Measurements from ENCODE around the gene ZNF438.

The ZNF438 gene

GRCh38 chr10:30893208-30893607 lies 138.5 kb downstream of the ZNF438 start:
- DNase-seq, result no peak

GRCh38 chr10:30887839-30888238 lies 143.8 kb downstream of the ZNF438 start:
- DNase-seq, result no peak

GRCh38 chr10:30885423-30885822 lies 146.2 kb downstream of the ZNF438 start:
- no peak for DNase-seq

GRCh38 chr10:30883751-30884150 lies 147.9 kb downstream of the ZNF438 start:
- no peak for DNase-seq

GRCh38 chr10:30883116-30883515 lies 148.5 kb downstream of the ZNF438 start:
- DNase-seq, result no peak

- DNase-seq, result no peak
These were observed 149.4 kb downstream of the ZNF438 start for GRCh38 chr10:30882281-30882680.

GRCh38 chr10:30878920-30879319 lies 152.7 kb downstream of the ZNF438 start:
- no peak for DNase-seq

- DNase-seq, result no peak
These were observed 154.6 kb downstream of the ZNF438 start for GRCh38 chr10:30877111-30877510.

GRCh38 chr10:30873411-30873810 lies 158.3 kb downstream of the ZNF438 start:
- DNase-seq, result no peak

- no peak for DNase-seq
These were observed 160.8 kb downstream of the ZNF438 start for GRCh38 chr10:30870896-30871295.

GRCh38 chr10:30869566-30869965 lies 162.1 kb downstream of the ZNF438 start:
- no peak for DNase-seq

GRCh38 chr10:30868611-30869010 lies 163.1 kb downstream of the ZNF438 start:
- no peak for DNase-seq

- no peak for DNase-seq
These were observed 164.8 kb downstream of the ZNF438 start for GRCh38 chr10:30866896-30867295.

GRCh38 chr10:30865141-30865926 lies 166.3 kb downstream of the ZNF438 start:
- no peak for DNase-seq

- no peak for DNase-seq
These were observed 168.0 kb downstream of the ZNF438 start for GRCh38 chr10:30863516-30864210.

- no peak for DNase-seq
These were observed 169.2 kb downstream of the ZNF438 start for GRCh38 chr10:30862486-30862885.

GRCh38 chr10:30861976-30862375 lies 169.7 kb downstream of the ZNF438 start:
- no peak for DNase-seq

- no peak for DNase-seq
These were observed 170.4 kb downstream of the ZNF438 start for GRCh38 chr10:30861221-30861620.

GRCh38 chr10:30858499-30858898 lies 173.2 kb downstream of the ZNF438 start:
- no peak for DNase-seq

- peak in 10 of 51 donors; percentile 3 to 23 (median 8) for DNase-seq
These were observed 173.9 kb downstream of the ZNF438 start for GRCh38 chr10:30857803-30858202.

GRCh38 chr10:30855131-30855530 lies 176.5 kb downstream of the ZNF438 start:
- no peak for DNase-seq

GRCh38 chr10:30854656-30855055 lies 177.0 kb downstream of the ZNF438 start:
- no peak for DNase-seq

- DNase-seq, result no peak
These were observed 178.6 kb downstream of the ZNF438 start for GRCh38 chr10:30853066-30853465.

Measured in hypothalamus (tissue), 51 donors.